PC-9 (cell line): Measurements from ENCODE around the gene RBBP8. TPM values are rescaled to one million over a fixed set of nuclear protein-coding genes. Genes with fewer than 3 reads are reported as not detected.

Source experiments
- BruUV-seq: library from RNA; stranded (reverse); fragments of 400-500 nt; replicated peaks from 2 replicates; lab custom pipeline; 2021; lab: Mats Ljungman, UMichigan
- CTCF ChIA-PET: fragments of 300-600 bp; sonication (Branson Sonifier 250); formaldehyde crosslinking; loops from one replicate; lab custom pipeline; 2022; ENCODE audit warnings: antibody characterized with exemption; lab: Charles Lee
- POLR2A ChIA-PET: fragments of 300-600 bp; sonication (Branson Sonifier 250); formaldehyde crosslinking; loops from one replicate; lab custom pipeline; 2022; ENCODE audit warnings: antibody characterized with exemption; ENCODE audit not compliant: unreplicated experiment; lab: Charles Lee
- DNase-seq, 2 experiments: peaks; one replicate each; pipeline versions ENCODE4 v3.0.0 to v3.0.0-alpha.2; 2015 to 2022; ENCODE audit warnings: mixed read lengths in 1 of 2
- H2AFZ ChIP-seq: fragments of 200-600 bp; sonication (generic); 2 replicates; pipeline ENCODE4 v1.8.1; 2017; ENCODE audit warnings: antibody characterized with exemption
- H3F3A ChIP-seq: fragments of 200-600 bp; sonication (generic); 2 replicates; pipeline ENCODE4 v1.8.1; 2017; ENCODE audit warnings: antibody characterized with exemption, mild to moderate bottlenecking, low read depth; ENCODE audit not compliant: insufficient read depth
- H3K27ac ChIP-seq: fragments of 200-600 bp; sonication (generic); 2 replicates; pipeline ENCODE4 v1.6.1; 2016; ENCODE audit warnings: mixed run types
- H3K27me3 ChIP-seq: fragments of 200-600 bp; sonication (generic); 2 replicates; pipeline ENCODE4 v1.6.1; 2016; ENCODE audit warnings: low read depth, mixed run types; ENCODE audit not compliant: insufficient read depth
- H3K36me3 ChIP-seq: fragments of 200-600 bp; sonication (generic); 2 replicates; pipeline ENCODE4 v1.6.1; 2016; ENCODE audit warnings: low read depth, mixed run types
- H3K4me1 ChIP-seq: fragments of 200-600 bp; sonication (generic); replicated peaks from 2 replicates; pipeline ENCODE4 v1.6.1; 2016; ENCODE audit warnings: mixed run types; ENCODE audit not compliant: insufficient read depth
- H3K4me2 ChIP-seq: fragments of 200-600 bp; sonication (generic); 2 replicates; pipeline ENCODE4 v1.6.1; 2017; ENCODE audit warnings: mixed run types
- H3K4me3 ChIP-seq: fragments of 200-600 bp; sonication (generic); 2 replicates; pipeline ENCODE4 v1.6.1; 2016; ENCODE audit warnings: mixed run types
- H3K79me2 ChIP-seq: fragments of 200-600 bp; sonication (generic); 2 replicates; pipeline ENCODE4 v1.6.1; 2017; ENCODE audit warnings: low read depth, mixed run types
- H3K9me2 ChIP-seq: fragments of 200-600 bp; sonication (generic); 2 replicates; pipeline ENCODE4 v1.8.1; 2017; ENCODE audit warnings: mild to moderate bottlenecking; ENCODE audit not compliant: insufficient read depth
- H3K9me3 ChIP-seq: fragments of 200-600 bp; sonication (generic); 2 replicates; pipeline ENCODE4 v1.8.1; 2016; ENCODE audit warnings: low read depth; ENCODE audit not compliant: insufficient read depth
- H4K20me1 ChIP-seq: fragments of 200-600 bp; sonication (generic); 2 replicates; pipeline ENCODE4 v1.8.1; 2017; ENCODE audit not compliant: insufficient read depth
- CTCF ChIP-seq: fragments of 200-600 bp; sonication (generic); conservative IDR thresholded peaks from 2 replicates; pipeline ENCODE4 v1.6.1; 2017; ENCODE audit warnings: mixed run types, antibody characterized with exemption, mild to moderate bottlenecking, moderate library complexity
- EZH2 ChIP-seq: fragments of 200-600 bp; sonication (generic); IDR thresholded peaks from 2 replicates; pipeline ENCODE4 v1.8.0; 2017; ENCODE audit warnings: antibody characterized with exemption, low read depth
- intact Hi-C: fragments of 100-400 bp; cut with micrococcal nuclease; formaldehyde crosslinking; loops from one replicate; pipeline ENCODE4 v1.10.0; 2022; ENCODE audit not compliant: unreplicated experiment
- total RNA-seq: library from RNA; stranded (reverse); gene quantifications from 2 replicates; pipeline ENCODE4 v1.2.3, GENCODE V29; 2021

The RBBP8 gene
- total RNA-seq, 1 experiment from 2014 or later = 28.4 TPM

GRCh38 chr18:22930089-22930713 lies 2.9 kb upstream of the RBBP8 start:
- Histone ChIP-seq H3K27ac (no peak overlapping the region), H3K79me2 (peaks cover 14% of the 10 kb centered on the region), H3K9me2 (no peaks in the 10 kb centered on the region), H4K20me1 (no peaks in the 10 kb centered on the region), H3K36me3 (no peaks in the 10 kb centered on the region), H2AFZ (no peak overlapping the region), H3K4me3 (no peak overlapping the region), H3F3A (no peaks in the 10 kb centered on the region), H3K4me1 (peaks cover 7% of the 10 kb centered on the region; the same call in 1 of the 2 replicates), H3K9me3 (no peaks in the 10 kb centered on the region), H3K4me2 (no peak overlapping the region), H3K27me3 (no peaks in the 10 kb centered on the region)
- TF ChIP-seq EZH2 = no peak
- TF ChIP-seq CTCF = peak; percentile 74
- ChIA-PET CTCF (no interaction called here), POLR2A (no interaction called here)
- BruUV-seq = no TSS peak
- DNase-seq = peak in 1 of 2 experiments; percentile 54
- intact Hi-C loops = loop anchor here (5.0 to 10.0 kb wide), 3 partner anchors 55 to 118 kb away; no protein-coding TSS in a partner anchor

- intact Hi-C loops = loop anchor here (5.0 to 10.0 kb wide), 3 partner anchors 52 to 121 kb away; no protein-coding TSS in a partner anchor
- Histone ChIP-seq H3K79me2 (peaks cover 19% of the 10 kb centered on the region), H3K9me3 (no peaks in the 10 kb centered on the region), H3K27me3 (no peaks in the 10 kb centered on the region), H3K4me1 (peaks cover 7% of the 10 kb centered on the region; the same call in 1 of the 2 replicates), H2AFZ (peak overlapping the region; percentile 87), H4K20me1 (no peaks in the 10 kb centered on the region), H3K4me2 (peak overlapping the region; percentile 90), H3K27ac (peak overlapping the region; percentile 8; the same call in 1 of the 2 replicates), H3F3A (no peaks in the 10 kb centered on the region), H3K36me3 (no peaks in the 10 kb centered on the region; the same call in 1 of the 2 replicates), H3K4me3 (peak overlapping the region; percentile 86), H3K9me2 (no peaks in the 10 kb centered on the region)
- ChIA-PET POLR2A (interaction anchor here (0.6 to 0.7 kb wide), 3 partner anchors 9 to 173 kb away, joined by 4 to 26 read pairs (median 6); no protein-coding TSS in a partner anchor), CTCF (interaction anchor here (0.6 to 0.9 kb wide), 2 partner anchors 50 to 115 kb away, joined by 3 to 4 read pairs; no protein-coding TSS in a partner anchor)
- DNase-seq = no peak
- TSS peak; percentile 69 for BruUV-seq
- TF ChIP-seq EZH2 (no peak), CTCF (no peak)
Measured at GRCh38 chr18:22932885-22933205, 283 bp upstream of the RBBP8 start.

- no peaks in the 10 kb centered on the region for H3K9me3 ChIP-seq
Measured at GRCh38 chr18:22933966-22934423, 867 bp downstream of the RBBP8 start.

More at GRCh38 chr18:22933966-22934423, 867 bp downstream of the RBBP8 start:
- TF ChIP-seq EZH2 = no peak
- TF ChIP-seq CTCF = no peak
- no peak for DNase-seq
- H3K27ac ChIP-seq = peak overlapping the region; percentile 71
- peak overlapping the region; percentile 87 for H2AFZ ChIP-seq
- H4K20me1 ChIP-seq = no peaks in the 10 kb centered on the region
- no peaks in the 10 kb centered on the region for H3K27me3 ChIP-seq
- H3K36me3 ChIP-seq = no peaks in the 10 kb centered on the region; the same call in 1 of the 2 replicates
- H3K4me3 ChIP-seq = peak overlapping the region; percentile 86
- POLR2A ChIA-PET = interaction anchor here (0.6 kb wide), 1 partner anchor 251 kb away, joined by 3 read pairs; no protein-coding TSS in a partner anchor
- intact Hi-C loops = loop anchor here (5.0 to 10.0 kb wide), 3 partner anchors 51 to 122 kb away; no protein-coding TSS in a partner anchor
- H3K4me2 ChIP-seq = peak overlapping the region; percentile 90
- no TSS peak for BruUV-seq
- H3K9me2 ChIP-seq = no peaks in the 10 kb centered on the region
- H3K79me2 ChIP-seq = peaks cover 19% of the 10 kb centered on the region
- H3K4me1 ChIP-seq = peaks cover 7% of the 10 kb centered on the region; the same call in 1 of the 2 replicates
- CTCF ChIA-PET = no interaction called here
- H3F3A ChIP-seq = no peaks in the 10 kb centered on the region
